HG02759 (cell line): ENCODE results near the gene TEP1.
"Not testable (repeated sequence)": the region's sequence is repeated elsewhere in the genome, so short reads cannot be mapped to it uniquely, and the experiment has no call there.

Experiments used
- ATAC-seq: cut with Tn5 transposase; IDR thresholded peaks from one replicate; pipeline ENCODE4 v1.9.1; 2021; ENCODE audit warnings: mild to moderate bottlenecking, moderate library complexity; ENCODE audit not compliant: unreplicated experiment

The TEP1 gene

GRCh38 chr14:20391505-20391904 is 21.8 kb downstream of the TEP1 start:
- no peak for ATAC-seq

GRCh38 chr14:20388159-20388558 is 25.1 kb downstream of the TEP1 start:
- ATAC-seq, result no peak

GRCh38 chr14:20387576-20387975 is 25.7 kb downstream of the TEP1 start:
- no peak for ATAC-seq

GRCh38 chr14:20386276-20386855 is 26.9 kb downstream of the TEP1 start:
- ATAC-seq, result no peak

- ATAC-seq, result no peak
These were observed 28.4 kb downstream of the TEP1 start for GRCh38 chr14:20384886-20385285.

GRCh38 chr14:20384321-20384720 is 29.0 kb downstream of the TEP1 start:
- no peak for ATAC-seq

- ATAC-seq, result no peak
These were observed 29.7 kb downstream of the TEP1 start for GRCh38 chr14:20383636-20384035.

- ATAC-seq, result no peak
These were observed 30.3 kb downstream of the TEP1 start for GRCh38 chr14:20383032-20383431.

- ATAC-seq, result no peak
These were observed 30.8 kb downstream of the TEP1 start for GRCh38 chr14:20382526-20382925.

- ATAC-seq, result no peak
These were observed 32.0 kb downstream of the TEP1 start for GRCh38 chr14:20381341-20381740.

GRCh38 chr14:20380681-20381080 is 32.6 kb downstream of the TEP1 start:
- no peak for ATAC-seq

GRCh38 chr14:20379743-20380142 is 33.6 kb downstream of the TEP1 start:
- no peak for ATAC-seq

GRCh38 chr14:20377171-20377570 is 36.1 kb downstream of the TEP1 start:
- no peak for ATAC-seq

- ATAC-seq, result no peak
These were observed 37.2 kb downstream of the TEP1 start for GRCh38 chr14:20376071-20376588.

- no peak for ATAC-seq
These were observed 37.8 kb downstream of the TEP1 start for GRCh38 chr14:20375471-20375870.

GRCh38 chr14:20372796-20373195 is 40.5 kb downstream of the TEP1 start:
- ATAC-seq, result no peak

GRCh38 chr14:20365928-20366327 is 47.4 kb downstream of the TEP1 start:
- no peak for ATAC-seq

GRCh38 chr14:20358474-20358873 is 54.8 kb downstream of the TEP1 start:
- not testable (repeated sequence) for ATAC-seq

GRCh38 chr14:20356422-20356821 is 56.9 kb downstream of the TEP1 start:
- ATAC-seq, result no peak

GRCh38 chr14:20350860-20351259 is 62.4 kb downstream of the TEP1 start:
- ATAC-seq, result no peak

- ATAC-seq, result no peak
These were observed 63.0 kb downstream of the TEP1 start for GRCh38 chr14:20350282-20350681.

- no peak for ATAC-seq
These were observed 65.6 kb downstream of the TEP1 start for GRCh38 chr14:20347747-20348146.

- no peak for ATAC-seq
These were observed 66.6 kb downstream of the TEP1 start for GRCh38 chr14:20346713-20347112.
